ENCODE data around the gene KLHL20. TPM values are rescaled to one million over a fixed set of nuclear protein-coding genes. Genes with fewer than 3 reads are reported as not detected.
"Not testable (repeated sequence)": the region's sequence is repeated elsewhere in the genome, so short reads cannot be mapped to it uniquely, and the experiment has no call there.

Gene KLHL20
- total RNA-seq, 1 donor from 2014 or later = 22.9 TPM

GRCh38 chr1:173784997-173785396 lies 70.2 kb downstream of the KLHL20 start:
- no peaks in the 10 kb centered on the region for H3K27me3 ChIP-seq (ENCODE audit: control insufficient read depth, insufficient read depth, low read length)
- no peak for DNase-seq (ENCODE audit: low read depth)
- no peak overlapping the region for H3K4me3 ChIP-seq (ENCODE audit: low read depth, low read length)
- H3K36me3 ChIP-seq (ENCODE audit: control insufficient read depth, insufficient read depth, low read length) = no peaks in the 10 kb centered on the region
- no peak for TF ChIP-seq CTCF (IDR thresholded peaks at IDR 0.05; ENCODE audit: insufficient read depth, low read length, poor library complexity, severe bottlenecking)

- Histone ChIP-seq H3K36me3 (ENCODE audit: control insufficient read depth, insufficient read depth, low read length) (no peaks in the 10 kb centered on the region), H3K4me3 (ENCODE audit: low read depth, low read length) (no peak overlapping the region), H3K27me3 (ENCODE audit: control insufficient read depth, insufficient read depth, low read length) (no peaks in the 10 kb centered on the region)
- no peak for DNase-seq (ENCODE audit: low read depth)
- no peak for TF ChIP-seq CTCF (IDR thresholded peaks at IDR 0.05; ENCODE audit: insufficient read depth, low read length, poor library complexity, severe bottlenecking)
Observed at GRCh38 chr1:173789841-173790240, 75.1 kb downstream of the KLHL20 start.

- DNase-seq (ENCODE audit: low read depth) = no peak
- H3K36me3 ChIP-seq (ENCODE audit: control insufficient read depth, insufficient read depth, low read length) = no peaks in the 10 kb centered on the region
- H3K27me3 ChIP-seq (ENCODE audit: control insufficient read depth, insufficient read depth, low read length) = no peaks in the 10 kb centered on the region
- TF ChIP-seq CTCF (IDR thresholded peaks at IDR 0.05; ENCODE audit: insufficient read depth, low read length, poor library complexity, severe bottlenecking) = no peak
- no peak overlapping the region for H3K4me3 ChIP-seq (ENCODE audit: low read depth, low read length)
Observed at GRCh38 chr1:173798078-173798477, 83.3 kb downstream of the KLHL20 start.

GRCh38 chr1:173799995-173800394 lies 85.2 kb downstream of the KLHL20 start:
- not testable (repeated sequence) for H3K36me3 ChIP-seq (ENCODE audit: control insufficient read depth, insufficient read depth, low read length); H3K27me3 ChIP-seq (ENCODE audit: control insufficient read depth, insufficient read depth, low read length); H3K4me3 ChIP-seq (ENCODE audit: low read depth, low read length)

GRCh38 chr1:173802961-173803360 lies 88.2 kb downstream of the KLHL20 start:
- no peak for TF ChIP-seq CTCF (IDR thresholded peaks at IDR 0.05; ENCODE audit: insufficient read depth, low read length, poor library complexity, severe bottlenecking)
- H3K36me3 ChIP-seq (ENCODE audit: control insufficient read depth, insufficient read depth, low read length) = no peaks in the 10 kb centered on the region
- DNase-seq (ENCODE audit: low read depth) = no peak
- H3K4me3 ChIP-seq (ENCODE audit: low read depth, low read length) = no peak overlapping the region
- H3K27me3 ChIP-seq (ENCODE audit: control insufficient read depth, insufficient read depth, low read length) = no peaks in the 10 kb centered on the region

More at GRCh38 chr1:173799995-173800394, 85.2 kb downstream of the KLHL20 start:
- not testable (repeated sequence) for DNase-seq (ENCODE audit: low read depth)

GRCh38 chr1:173813654-173814053 lies 98.9 kb downstream of the KLHL20 start:
- H3K27me3 ChIP-seq (ENCODE audit: control insufficient read depth, insufficient read depth, low read length); H3K4me3 ChIP-seq (ENCODE audit: low read depth, low read length); DNase-seq (ENCODE audit: low read depth); H3K36me3 ChIP-seq (ENCODE audit: control insufficient read depth, insufficient read depth, low read length): not testable (repeated sequence)

GRCh38 chr1:173818459-173818858 lies 103.7 kb downstream of the KLHL20 start:
- no peaks in the 10 kb centered on the region for H3K36me3 ChIP-seq (ENCODE audit: control insufficient read depth, insufficient read depth, low read length)
- no peak overlapping the region for H3K4me3 ChIP-seq (ENCODE audit: low read depth, low read length)

More at GRCh38 chr1:173818459-173818858, 103.7 kb downstream of the KLHL20 start:
- no peak for TF ChIP-seq CTCF (IDR thresholded peaks at IDR 0.05; ENCODE audit: insufficient read depth, low read length, poor library complexity, severe bottlenecking)
- H3K27me3 ChIP-seq (ENCODE audit: control insufficient read depth, insufficient read depth, low read length) = no peaks in the 10 kb centered on the region
- DNase-seq (ENCODE audit: low read depth) = no peak

Data from kidney epithelial cell (primary cell).